ENCODE results near the gene WNT5A. TPM values are rescaled to one million over a fixed set of nuclear protein-coding genes. Genes with fewer than 3 reads are reported as not detected.

WNT5A gene
- polyA plus RNA-seq, 2 of the 4 experiments (the other 2 are of a cell fraction): 0.10 to 1.1 TPM

DNA sequence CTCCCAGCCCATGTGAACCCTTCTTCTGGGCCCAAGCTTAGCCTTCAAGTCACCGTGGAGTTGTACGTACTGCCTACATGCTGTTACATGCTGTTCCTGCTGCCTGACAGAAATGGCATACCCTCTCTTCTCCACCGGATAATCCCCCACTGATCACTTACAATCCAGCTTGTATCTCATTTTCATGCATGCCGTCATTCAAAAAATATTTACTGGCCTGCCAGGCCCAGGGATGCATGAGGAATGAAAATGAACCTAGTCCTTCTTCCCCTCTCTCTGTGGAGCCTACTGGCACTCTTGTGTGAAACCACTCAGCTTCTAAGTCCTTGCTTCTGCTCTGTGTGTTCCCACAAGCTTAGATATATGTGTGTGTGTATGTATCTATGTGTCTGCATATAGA, 60.6 kb downstream of the WNT5A start:
- CTCF ChIA-PET: interaction anchor here (0.7 kb wide), 1 partner anchor 16 kb away, joined by 3 read pairs; no protein-coding TSS in a partner anchor
- Histone ChIP-seq H3K4me3 (no peak overlapping the region), H3K27ac (no peak overlapping the region), H3K4me2 (no peak overlapping the region), H3K9me3 (no peaks in the 10 kb centered on the region), H3K4me1 (no peaks in the 10 kb centered on the region)
- 20% methylated on average over 4 of the region's 4 CpGs for WGBS (ENCODE audit: missing lambda C conversion rate)
- no peak for ATAC-seq
- DNase-seq (ENCODE audit: low read depth in 1 of 2, low spot score in 1 of 2): no peak
- FAIRE-seq: no peak
- POLR2A ChIA-PET: no interaction called here
- TF ChIP-seq HOXB5 (CRISPR knock-in tag; IDR thresholded peaks at IDR 0.05) (no peak), POLR2A (IDR thresholded peaks at IDR 0.05; ENCODE audit: low read length) (no peak), ZFP36 (IDR thresholded peaks at IDR 0.05; ENCODE audit: borderline replicate concordance, partially characterized antibody) (no peak), MAZ (IDR thresholded peaks at IDR 0.05; ENCODE audit: borderline replicate concordance, low read depth, low read length) (no peak), JUNB (IDR thresholded peaks at IDR 0.05) (no peak), NR3C1 (IDR thresholded peaks at IDR 0.05) (no peak), KDM1A (IDR thresholded peaks at IDR 0.05; ENCODE audit: low read depth) (no peak), RFX5 (IDR thresholded peaks at IDR 0.05) (no peak), EHMT2 (IDR thresholded peaks at IDR 0.05; ENCODE audit: low read depth) (no peak), HDAC2 (IDR thresholded peaks at IDR 0.05) (no peak), EP300 (IDR thresholded peaks at IDR 0.05) (no peak), BHLHE40 (IDR thresholded peaks at IDR 0.05; ENCODE audit: low read depth, low read length) (no peak), POLR2AphosphoS2 (conservative IDR thresholded peaks at IDR 0.05; ENCODE audit: low read length) (no peak)
- TF ChIP-seq, protein P1, sequence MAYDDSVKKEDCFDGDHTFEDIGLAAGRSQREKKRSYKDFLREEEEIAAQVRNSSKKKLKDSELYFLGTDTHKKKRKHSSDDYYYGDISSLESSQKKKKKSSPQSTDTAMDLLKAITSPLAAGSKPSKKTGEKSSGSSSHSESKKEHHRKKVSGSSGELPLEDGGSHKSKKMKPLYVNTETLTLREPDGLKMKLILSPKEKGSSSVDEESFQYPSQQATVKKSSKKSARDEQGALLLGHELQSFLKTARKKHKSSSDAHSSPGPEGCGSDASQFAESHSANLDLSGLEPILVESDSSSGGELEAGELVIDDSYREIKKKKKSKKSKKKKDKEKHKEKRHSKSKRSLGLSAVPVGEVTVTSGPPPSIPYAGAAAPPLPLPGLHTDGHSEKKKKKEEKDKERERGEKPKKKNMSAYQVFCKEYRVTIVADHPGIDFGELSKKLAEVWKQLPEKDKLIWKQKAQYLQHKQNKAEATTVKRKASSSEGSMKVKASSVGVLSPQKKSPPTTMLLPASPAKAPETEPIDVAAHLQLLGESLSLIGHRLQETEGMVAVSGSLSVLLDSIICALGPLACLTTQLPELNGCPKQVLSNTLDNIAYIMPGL (CRISPR knock-in tag; IDR thresholded peaks at IDR 0.05; ENCODE audit: borderline replicate concordance): no peak
- TF ChIP-seq, protein P2, sequence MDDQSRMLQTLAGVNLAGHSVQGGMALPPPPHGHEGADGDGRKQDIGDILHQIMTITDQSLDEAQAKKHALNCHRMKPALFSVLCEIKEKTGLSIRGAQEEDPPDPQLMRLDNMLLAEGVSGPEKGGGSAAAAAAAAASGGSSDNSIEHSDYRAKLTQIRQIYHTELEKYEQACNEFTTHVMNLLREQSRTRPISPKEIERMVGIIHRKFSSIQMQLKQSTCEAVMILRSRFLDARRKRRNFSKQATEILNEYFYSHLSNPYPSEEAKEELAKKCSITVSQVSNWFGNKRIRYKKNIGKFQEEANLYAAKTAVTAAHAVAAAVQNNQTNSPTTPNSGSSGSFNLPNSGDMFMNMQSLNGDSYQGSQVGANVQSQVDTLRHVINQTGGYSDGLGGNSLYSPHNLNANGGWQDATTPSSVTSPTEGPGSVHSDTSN (IDR thresholded peaks at IDR 0.05): no peak

DNA sequence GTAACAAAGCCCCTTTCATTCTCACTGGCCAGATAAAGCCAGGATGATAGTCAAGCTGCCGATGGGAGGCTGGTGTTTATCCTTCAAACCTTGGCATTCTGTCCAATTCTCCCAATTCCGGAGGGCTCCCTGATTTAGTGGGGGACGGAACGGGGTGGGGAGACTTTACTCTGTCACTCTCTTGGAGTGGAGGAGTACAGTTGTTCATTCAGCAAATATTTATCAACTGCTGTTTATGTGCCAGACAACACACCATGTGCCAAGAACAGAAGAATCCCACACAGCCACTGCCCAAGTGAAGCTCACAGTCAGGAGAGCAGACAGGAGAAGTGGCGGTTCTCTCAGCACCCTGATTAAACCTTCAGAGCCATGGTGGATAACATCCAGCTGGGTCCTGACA, 63.3 kb downstream of the WNT5A start:
- ChIA-PET CTCF (no interaction called here), POLR2A (no interaction called here)
- DNase-seq (ENCODE audit: low read depth in 1 of 2, low spot score in 1 of 2) (no peak), FAIRE-seq (no peak), ATAC-seq (no peak)
- WGBS (ENCODE audit: missing lambda C conversion rate): 60% methylated on average over 4 of the region's 5 CpGs
- no peaks in the 10 kb centered on the region for H3K4me1 ChIP-seq
- H3K4me2 ChIP-seq: no peak overlapping the region
- no peaks in the 10 kb centered on the region for H3K9me3 ChIP-seq
- H3K4me3 ChIP-seq: no peak overlapping the region
- TF ChIP-seq FOSL2 (IDR thresholded peaks at IDR 0.05) (no peak), FOSL2 (CRISPR knock-in tag; IDR thresholded peaks at IDR 0.05) (no peak), CBX2 (IDR thresholded peaks at IDR 0.05; ENCODE audit: borderline replicate concordance, low read depth) (no peak), CHD4 (IDR thresholded peaks at IDR 0.05; ENCODE audit: borderline replicate concordance) (no peak), HEYL (CRISPR knock-in tag; IDR thresholded peaks at IDR 0.05) (no peak), ZFP36 (IDR thresholded peaks at IDR 0.05; ENCODE audit: borderline replicate concordance, partially characterized antibody) (no peak), CEBPB (IDR thresholded peaks at IDR 0.05) (no peak), SMC3 (IDR thresholded peaks at IDR 0.05) (no peak), ATOH8 (CRISPR knock-in tag; IDR thresholded peaks at IDR 0.05; ENCODE audit: low read depth) (no peak), CBX8 (IDR thresholded peaks at IDR 0.05) (no peak), RFX5 (IDR thresholded peaks at IDR 0.05) (no peak), KDM1A (IDR thresholded peaks at IDR 0.05; ENCODE audit: low read depth) (no peak), HOXB5 (CRISPR knock-in tag; IDR thresholded peaks at IDR 0.05) (no peak), BHLHE40 (IDR thresholded peaks at IDR 0.05; ENCODE audit: low read depth, low read length) (no peak)
- H3K27ac ChIP-seq: no peak overlapping the region
